HG03460 (cell line): ENCODE results near the gene CLOCK.

Experiments
- ATAC-seq: cut with Tn5 transposase; IDR thresholded peaks from one replicate; pipeline ENCODE4 v1.9.1; 2021; ENCODE audit not compliant: unreplicated experiment

The CLOCK gene

GRCh38 chr4:55431710-55432336 lies 114.9 kb downstream of the CLOCK start:
- ATAC-seq = no peak

- no peak for ATAC-seq
Observed at GRCh38 chr4:55424791-55425190, 121.9 kb downstream of the CLOCK start.

GRCh38 chr4:55416176-55416575 lies 130.5 kb downstream of the CLOCK start:
- ATAC-seq = no peak

GRCh38 chr4:55411621-55412020 lies 135.1 kb downstream of the CLOCK start:
- no peak for ATAC-seq

GRCh38 chr4:55410431-55410830 lies 136.3 kb downstream of the CLOCK start:
- no peak for ATAC-seq

- ATAC-seq = peak; percentile 59
Observed at GRCh38 chr4:55409468-55410171, 137.1 kb downstream of the CLOCK start.

GRCh38 chr4:55407764-55408163 lies 138.9 kb downstream of the CLOCK start:
- ATAC-seq = no peak

- ATAC-seq = no peak
Observed at GRCh38 chr4:55407119-55407518, 139.6 kb downstream of the CLOCK start.

GRCh38 chr4:55406545-55406944 lies 140.2 kb downstream of the CLOCK start:
- ATAC-seq = no peak

- no peak for ATAC-seq
Observed at GRCh38 chr4:55405073-55405472, 141.6 kb downstream of the CLOCK start.

- no peak for ATAC-seq
Observed at GRCh38 chr4:55399581-55399980, 147.1 kb downstream of the CLOCK start.

GRCh38 chr4:55398966-55399365 lies 147.7 kb downstream of the CLOCK start:
- no peak for ATAC-seq

- no peak for ATAC-seq
Observed at GRCh38 chr4:55398461-55398860, 148.2 kb downstream of the CLOCK start.

GRCh38 chr4:55397520-55398321 lies 149.0 kb downstream of the CLOCK start:
- no peak for ATAC-seq

- ATAC-seq = no peak
Observed at GRCh38 chr4:55397126-55397436, 149.6 kb downstream of the CLOCK start.

GRCh38 chr4:55396308-55397125 lies 150.2 kb downstream of the CLOCK start:
- peak; percentile 28 for ATAC-seq

- ATAC-seq = peak; percentile 89
Observed at GRCh38 chr4:55395529-55396307, 151.0 kb downstream of the CLOCK start, which contains the start of gene TMEM165. TMEM165 (plus strand) TSS chr4:55395957; CDS start chr4:55396190, 233 bp downstream.

GRCh38 chr4:55395218-55395528 lies 151.5 kb downstream of the CLOCK start:
- ATAC-seq = no peak

- no peak for ATAC-seq
Observed at GRCh38 chr4:55393461-55394320, 153.0 kb downstream of the CLOCK start.

GRCh38 chr4:55386840-55387239 lies 159.9 kb downstream of the CLOCK start:
- no peak for ATAC-seq
